ENCODE measurements around the gene BMPR1B. TPM values are rescaled to one million over a fixed set of nuclear protein-coding genes. Genes with fewer than 3 reads are reported as not detected.

The BMPR1B gene
- total RNA-seq, 2 donors from 2014 or later, result 0.10 to 0.24 TPM

GRCh38 chr4:94978904-94979303, 221.1 kb downstream of the BMPR1B start:
- no peaks in the 10 kb centered on the region for H3K36me3 ChIP-seq
- TF ChIP-seq CTCF (IDR thresholded peaks at IDR 0.05), result no peak
- H3K9ac ChIP-seq (ENCODE audit: low read depth in 2 of 2, low read length in 2 of 2), result no peak overlapping the region
- H3K27me3 ChIP-seq, result no peaks in the 10 kb centered on the region
- no peak overlapping the region for H3K27ac ChIP-seq
- H3K9me3 ChIP-seq, result no peaks in the 10 kb centered on the region
- intact Hi-C loops (cut with DNase I), result no loop called here
- no peak for DNase-seq
- H3K4me3 ChIP-seq, result no peak overlapping the region
- no peaks in the 10 kb centered on the region for H3K4me1 ChIP-seq

GRCh38 chr4:94979621-94980020, 221.9 kb downstream of the BMPR1B start:
- Histone ChIP-seq H3K27me3 (no peaks in the 10 kb centered on the region), H3K9me3 (no peaks in the 10 kb centered on the region), H3K27ac (no peak overlapping the region), H3K4me1 (no peaks in the 10 kb centered on the region), H3K36me3 (no peaks in the 10 kb centered on the region), H3K9ac (ENCODE audit: low read depth in 2 of 2, low read length in 2 of 2) (no peak overlapping the region), H3K4me3 (no peak overlapping the region)
- intact Hi-C loops (cut with DNase I), result no loop called here
- TF ChIP-seq CTCF (IDR thresholded peaks at IDR 0.05), result no peak
- no peak for DNase-seq

GRCh38 chr4:94995684-94996394, 238.1 kb downstream of the BMPR1B start:
- Histone ChIP-seq H3K36me3 (no peaks in the 10 kb centered on the region), H3K27me3 (no peaks in the 10 kb centered on the region), H3K27ac (no peak overlapping the region), H3K4me3 (no peak overlapping the region), H3K9ac (ENCODE audit: low read depth in 2 of 2, low read length in 2 of 2) (no peak overlapping the region), H3K4me1 (no peaks in the 10 kb centered on the region), H3K9me3 (no peaks in the 10 kb centered on the region)
- TF ChIP-seq CTCF (IDR thresholded peaks at IDR 0.05), result no peak
- intact Hi-C loops (cut with DNase I), result no loop called here
- DNase-seq, result no peak

GRCh38 chr4:95000076-95000648, 242.4 kb downstream of the BMPR1B start:
- TF ChIP-seq CTCF (IDR thresholded peaks at IDR 0.05), result no peak
- Histone ChIP-seq H3K9ac (ENCODE audit: low read depth in 2 of 2, low read length in 2 of 2) (no peak overlapping the region), H3K9me3 (no peaks in the 10 kb centered on the region), H3K27ac (no peak overlapping the region), H3K27me3 (no peaks in the 10 kb centered on the region), H3K4me3 (no peak overlapping the region), H3K4me1 (no peaks in the 10 kb centered on the region), H3K36me3 (no peaks in the 10 kb centered on the region)
- no peak for DNase-seq
- intact Hi-C loops (cut with DNase I), result no loop called here

DNA sequence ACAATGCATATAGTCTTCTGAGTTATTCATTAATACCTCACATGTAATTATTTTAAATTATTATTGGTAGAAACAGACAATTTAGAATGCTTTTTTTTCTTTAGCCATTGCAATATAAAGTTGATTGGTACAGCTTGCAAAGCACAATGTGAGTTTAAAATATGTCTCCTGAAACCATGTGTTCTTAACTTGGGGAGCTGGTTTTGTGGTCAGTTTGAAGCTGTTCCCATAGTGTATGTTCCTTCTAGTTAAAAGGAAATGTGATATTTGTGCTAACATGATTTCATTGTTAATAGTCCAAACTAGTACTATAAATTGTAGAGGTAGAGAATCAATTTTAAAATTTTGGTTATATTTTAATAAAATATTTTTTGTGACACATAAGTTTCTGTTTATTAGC, 247.2 kb downstream of the BMPR1B start:
- no peak for TF ChIP-seq CTCF (IDR thresholded peaks at IDR 0.05)
- H3K36me3 ChIP-seq, result no peaks in the 10 kb centered on the region

More for the DNA sequence above, 247.2 kb downstream of the BMPR1B start:
- H3K9ac ChIP-seq (ENCODE audit: low read depth in 2 of 2, low read length in 2 of 2), result no peak overlapping the region
- intact Hi-C loops (cut with DNase I), result no loop called here
- no peaks in the 10 kb centered on the region for H3K27me3 ChIP-seq
- H3K4me1 ChIP-seq, result no peaks in the 10 kb centered on the region
- no peaks in the 10 kb centered on the region for H3K9me3 ChIP-seq
- no peak overlapping the region for H3K4me3 ChIP-seq
- no peak overlapping the region for H3K27ac ChIP-seq
- no peak for DNase-seq
